ENCODE data around the gene KRT26. TPM values are rescaled to one million over a fixed set of nuclear protein-coding genes. Genes with fewer than 3 reads are reported as not detected.

KRT26 gene
- total RNA-seq, 1 donor = not detected

DNA sequence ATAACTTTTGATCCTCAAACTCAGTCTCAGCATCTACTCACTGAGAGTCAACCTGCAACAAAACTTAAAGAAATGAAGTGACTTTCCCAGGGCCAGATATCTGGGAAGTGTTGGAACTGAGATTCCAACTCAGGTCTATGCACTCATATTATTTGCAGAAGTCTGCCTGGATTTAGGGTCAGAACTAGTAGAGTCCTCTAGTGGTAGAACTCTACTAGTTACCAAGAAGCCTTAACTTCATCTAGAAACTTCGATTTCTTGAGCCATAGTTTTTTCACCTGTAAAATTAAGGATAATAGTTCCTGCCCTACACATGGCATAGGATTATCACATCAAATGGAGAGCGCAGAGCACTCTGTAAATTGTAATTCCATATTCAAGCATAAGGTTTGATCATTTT is 45.1 kb downstream of the KRT26 start:
- peak; percentile 6 for DNase-seq (ENCODE audit: low read depth)
- H3K4me3 ChIP-seq (ENCODE audit: low read depth, low read length) = no peak overlapping the region

DNA sequence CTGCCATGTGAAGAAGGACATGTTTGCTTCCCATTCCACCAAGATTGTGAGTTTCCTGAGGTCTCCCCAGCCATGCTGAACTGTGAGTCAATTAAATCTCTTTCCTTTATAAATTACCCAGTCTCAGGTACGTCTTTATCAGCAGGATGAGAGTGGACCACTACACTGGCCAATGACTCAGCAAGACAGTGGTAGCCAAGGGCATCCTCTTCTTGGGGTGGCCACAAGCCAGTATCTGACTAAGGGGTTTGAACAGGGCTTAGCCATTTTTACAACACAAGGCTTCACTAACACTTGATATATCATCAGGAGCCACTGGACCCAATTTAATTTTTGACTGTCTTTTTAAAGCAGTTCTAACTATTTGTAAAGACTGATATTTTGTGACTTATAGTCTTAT is 47.3 kb downstream of the KRT26 start:
- TF ChIP-seq, protein P1, sequence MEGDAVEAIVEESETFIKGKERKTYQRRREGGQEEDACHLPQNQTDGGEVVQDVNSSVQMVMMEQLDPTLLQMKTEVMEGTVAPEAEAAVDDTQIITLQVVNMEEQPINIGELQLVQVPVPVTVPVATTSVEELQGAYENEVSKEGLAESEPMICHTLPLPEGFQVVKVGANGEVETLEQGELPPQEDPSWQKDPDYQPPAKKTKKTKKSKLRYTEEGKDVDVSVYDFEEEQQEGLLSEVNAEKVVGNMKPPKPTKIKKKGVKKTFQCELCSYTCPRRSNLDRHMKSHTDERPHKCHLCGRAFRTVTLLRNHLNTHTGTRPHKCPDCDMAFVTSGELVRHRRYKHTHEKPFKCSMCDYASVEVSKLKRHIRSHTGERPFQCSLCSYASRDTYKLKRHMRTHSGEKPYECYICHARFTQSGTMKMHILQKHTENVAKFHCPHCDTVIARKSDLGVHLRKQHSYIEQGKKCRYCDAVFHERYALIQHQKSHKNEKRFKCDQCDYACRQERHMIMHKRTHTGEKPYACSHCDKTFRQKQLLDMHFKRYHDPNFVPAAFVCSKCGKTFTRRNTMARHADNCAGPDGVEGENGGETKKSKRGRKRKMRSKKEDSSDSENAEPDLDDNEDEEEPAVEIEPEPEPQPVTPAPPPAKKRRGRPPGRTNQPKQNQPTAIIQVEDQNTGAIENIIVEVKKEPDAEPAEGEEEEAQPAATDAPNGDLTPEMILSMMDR (IDR thresholded peaks at IDR 0.05; ENCODE audit: insufficient read depth, low read length) = no peak
- DNase-seq (ENCODE audit: low read depth) = peak; percentile 3
- H3K4me3 ChIP-seq (ENCODE audit: low read depth, low read length) = no peak overlapping the region

More for the DNA sequence above, 45.1 kb downstream of the KRT26 start:
- TF ChIP-seq, protein P1 (IDR thresholded peaks at IDR 0.05; ENCODE audit: insufficient read depth, low read length) = peak; percentile 35

DNA sequence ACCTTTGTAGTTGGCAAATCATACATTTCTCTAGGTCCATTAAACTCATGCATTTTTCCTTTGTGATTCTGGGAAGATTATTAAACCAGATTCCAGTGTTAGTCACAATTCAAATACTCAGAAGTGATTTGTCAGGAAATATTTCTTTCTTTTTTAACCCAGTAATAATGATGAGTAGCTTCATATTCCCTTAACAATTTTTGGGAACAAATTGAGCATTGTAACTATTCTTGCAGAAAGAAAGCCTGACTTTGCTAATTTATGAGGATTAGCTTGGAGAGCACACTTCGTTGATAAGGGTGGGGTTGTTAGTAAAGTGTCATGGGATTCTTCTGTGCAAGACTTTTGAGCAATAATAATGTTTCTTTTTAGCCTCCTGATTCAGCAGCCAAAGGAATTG is 49.8 kb downstream of the KRT26 start:
- peak; percentile 3 for DNase-seq (ENCODE audit: low read depth)
- TF ChIP-seq, protein P1 (IDR thresholded peaks at IDR 0.05; ENCODE audit: insufficient read depth, low read length) = no peak
- H3K4me3 ChIP-seq (ENCODE audit: low read depth, low read length) = no peak overlapping the region

DNA sequence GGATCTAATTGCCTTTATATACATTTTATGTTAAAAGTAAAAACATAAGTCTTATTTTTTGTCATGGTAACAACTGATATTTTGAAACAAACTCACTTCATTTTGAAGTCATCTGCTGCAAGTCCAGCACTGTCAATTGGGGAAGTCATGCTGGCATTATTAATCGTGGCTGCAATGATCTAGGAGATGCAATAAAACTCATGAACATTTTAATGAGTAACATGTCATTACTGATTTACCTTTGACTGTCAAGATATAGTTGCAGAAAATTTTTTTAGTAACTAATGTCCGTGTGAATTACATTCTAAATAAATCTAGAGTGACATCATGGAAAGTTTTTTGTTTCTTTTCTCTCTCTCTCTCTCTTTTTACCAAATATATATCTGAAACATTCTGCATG is 51.1 kb downstream of the KRT26 start:
- TF ChIP-seq, protein P1 (IDR thresholded peaks at IDR 0.05; ENCODE audit: insufficient read depth, low read length) = no peak
- DNase-seq (ENCODE audit: low read depth) = no peak
- no peak overlapping the region for H3K4me3 ChIP-seq (ENCODE audit: low read depth, low read length)

DNA sequence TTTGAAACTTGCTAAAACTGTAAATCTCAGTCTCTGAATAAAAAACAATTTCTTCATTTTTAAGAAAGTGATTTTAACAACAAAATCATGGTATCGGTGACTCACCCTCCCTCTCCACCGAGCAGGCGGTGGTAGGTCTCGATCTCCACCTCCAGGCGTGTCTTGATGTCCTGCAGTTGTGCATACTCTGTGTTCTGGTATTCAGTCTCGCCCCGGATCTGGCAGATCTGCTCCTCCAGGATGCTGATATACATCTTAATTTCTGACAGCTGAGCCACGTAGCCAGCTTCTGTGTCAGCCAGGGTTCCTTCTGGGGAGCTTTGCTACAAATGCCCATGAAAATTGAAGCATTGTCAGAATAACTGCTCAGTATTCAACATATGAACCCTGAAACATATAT is 53.1 kb downstream of the KRT26 start:
- peak; percentile 2 for DNase-seq (ENCODE audit: low read depth)
- TF ChIP-seq, protein P1 (IDR thresholded peaks at IDR 0.05; ENCODE audit: insufficient read depth, low read length) = no peak
- H3K4me3 ChIP-seq (ENCODE audit: low read depth, low read length) = no peak overlapping the region

DNA sequence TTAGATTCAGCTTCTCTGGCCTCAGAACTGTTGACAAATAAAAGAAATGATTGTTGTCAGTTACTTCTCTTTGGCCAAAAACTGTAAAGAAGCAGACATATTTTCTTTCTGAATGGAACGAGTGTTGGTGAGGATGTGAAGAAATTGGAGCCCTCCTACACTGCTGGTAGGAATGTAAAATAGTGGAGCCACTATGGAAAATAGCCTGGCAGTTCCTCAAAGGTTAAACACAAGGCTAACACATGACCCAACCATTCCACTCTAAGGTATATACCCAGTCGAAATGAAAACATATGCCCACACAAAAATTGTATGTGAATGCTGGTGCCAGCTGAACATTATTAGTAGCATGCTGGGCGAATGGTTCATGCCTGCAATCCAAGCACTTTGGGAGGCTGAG is 54.2 kb downstream of the KRT26 start:
- TF ChIP-seq, protein P1 (IDR thresholded peaks at IDR 0.05; ENCODE audit: insufficient read depth, low read length) = no peak
- no peak overlapping the region for H3K4me3 ChIP-seq (ENCODE audit: low read depth, low read length)
- DNase-seq (ENCODE audit: low read depth) = no peak

Other genes with a start within 250 kb of the KRT26 start
- gene CCR7, start 206.7 kb downstream of the KRT26 start, total RNA-seq (ENCODE audit: low replicate concordance) = not detected in 2 replicates
- gene SMARCE1, start 124.4 kb downstream of the KRT26 start, total RNA-seq (ENCODE audit: low replicate concordance) = 112 and 119 TPM in 2 replicates
- not detected in 2 replicates for gene KRT222, start 107.0 kb downstream of the KRT26 start, total RNA-seq (ENCODE audit: low replicate concordance)
- not detected in 2 replicates for gene KRT24, start 68.4 kb downstream of the KRT26 start, total RNA-seq (ENCODE audit: low replicate concordance)
- gene KRT25, start 16.9 kb downstream of the KRT26 start, total RNA-seq (ENCODE audit: low replicate concordance) = not detected in 2 replicates
- gene KRT27, start 10.3 kb upstream of the KRT26 start, total RNA-seq (ENCODE audit: low replicate concordance) = not detected in 2 replicates
- not detected in 2 replicates for gene KRT28, start 27.8 kb upstream of the KRT26 start, total RNA-seq (ENCODE audit: low replicate concordance)
- 12.2 TPM in 1 of 2 replicates, not detected in the other for gene KRT10, start 50.4 kb upstream of the KRT26 start, total RNA-seq (ENCODE audit: low replicate concordance)
- gene KRT12, start 95.0 kb upstream of the KRT26 start, total RNA-seq (ENCODE audit: low replicate concordance) = not detected in 2 replicates
- gene KRT20, start 113.0 kb upstream of the KRT26 start, total RNA-seq (ENCODE audit: low replicate concordance) = not detected in 2 replicates
- gene KRT23, start 165.4 kb upstream of the KRT26 start, total RNA-seq (ENCODE audit: low replicate concordance) = not detected in 2 replicates
- gene KRT39, start 194.7 kb upstream of the KRT26 start, total RNA-seq (ENCODE audit: low replicate concordance) = not detected in 2 replicates
- gene KRT40, start 212.1 kb upstream of the KRT26 start, total RNA-seq (ENCODE audit: low replicate concordance) = not detected in 2 replicates
- not detected in 2 replicates for gene KRTAP3-3, start 222.0 kb upstream of the KRT26 start, total RNA-seq (ENCODE audit: low replicate concordance)
- not detected in 2 replicates for gene KRTAP3-2, start 227.7 kb upstream of the KRT26 start, total RNA-seq (ENCODE audit: low replicate concordance)
- not detected in 2 replicates for gene KRTAP3-1, start 236.9 kb upstream of the KRT26 start, total RNA-seq (ENCODE audit: low replicate concordance)

All from fibroblast of the aortic adventitia (primary cell).